Activated CD4-positive, alpha-beta T cell treated with anti-CD3 and anti-CD28 coated beads for 1 hour (primary cell): Measurements from ENCODE around the gene OSBPL6.
"Not testable (repeated sequence)": the region's sequence is repeated elsewhere in the genome, so short reads cannot be mapped to it uniquely, and the experiment has no call there.

Experiments used
- DNase-seq: peaks from one replicate; pipeline ENCODE4 v3.0.0-alpha.2; 2020

OSBPL6 gene

DNA sequence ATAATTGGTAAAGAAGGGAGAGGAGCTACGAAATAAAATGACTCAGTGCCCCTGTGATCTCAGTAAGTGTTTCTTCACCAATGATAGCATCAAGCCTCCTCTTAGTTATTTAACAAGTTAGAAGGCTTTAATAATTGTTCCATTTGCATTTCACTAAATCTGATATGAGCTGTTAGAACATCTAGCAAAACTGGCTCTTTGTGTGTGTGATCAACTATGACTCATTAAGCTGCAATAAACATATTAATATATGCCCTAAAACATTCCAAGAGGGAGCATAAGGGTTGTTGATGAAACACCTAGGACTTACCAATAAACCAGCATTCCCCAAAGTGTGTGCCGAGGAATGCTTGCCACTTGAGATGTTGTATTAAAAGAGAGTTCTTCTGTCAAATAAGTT is 115.2 kb downstream of the OSBPL6 start:
- DNase-seq, result no peak

DNA sequence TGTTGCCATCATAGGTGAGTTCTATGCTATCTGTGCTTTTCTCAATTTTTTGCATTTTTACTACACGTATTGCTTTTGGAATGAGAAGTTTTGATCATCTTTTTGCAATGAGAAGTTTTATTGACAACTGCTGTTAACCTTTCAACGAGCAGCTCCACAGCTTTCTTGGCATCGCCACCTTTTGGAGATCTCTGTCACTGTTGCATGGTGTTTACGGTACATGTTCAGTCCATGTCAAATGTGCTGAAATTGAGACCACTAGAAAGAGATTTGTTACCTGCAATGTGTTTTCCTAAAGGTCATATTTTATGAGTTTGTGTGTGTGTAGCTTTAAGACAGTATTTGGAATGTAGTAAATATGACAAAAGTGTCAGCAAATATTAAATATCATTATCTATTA is 120.8 kb downstream of the OSBPL6 start:
- DNase-seq, result no peak

DNA sequence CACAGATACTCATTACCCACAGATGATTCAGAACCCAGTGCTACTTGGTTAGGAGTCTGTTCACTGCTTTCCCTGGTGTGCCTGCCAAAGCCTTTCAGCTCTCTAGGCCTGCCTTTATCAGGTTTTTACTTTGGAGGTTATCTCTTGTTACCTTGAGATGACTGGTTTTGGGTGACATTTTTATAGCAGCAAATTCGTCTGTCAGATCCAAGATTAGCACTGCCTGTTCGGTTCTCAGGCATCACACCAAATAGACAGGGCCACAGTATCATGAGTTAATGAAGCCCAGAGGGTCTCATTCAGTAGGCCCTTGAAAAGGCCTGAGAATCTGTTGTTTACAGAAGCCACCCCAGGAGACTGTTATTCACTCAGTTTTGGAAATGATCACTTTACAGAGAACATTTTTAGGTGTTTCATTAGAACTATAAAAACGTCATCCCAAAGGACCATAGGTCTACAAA is 121.2 kb downstream of the OSBPL6 start:
- no peak for DNase-seq

DNA sequence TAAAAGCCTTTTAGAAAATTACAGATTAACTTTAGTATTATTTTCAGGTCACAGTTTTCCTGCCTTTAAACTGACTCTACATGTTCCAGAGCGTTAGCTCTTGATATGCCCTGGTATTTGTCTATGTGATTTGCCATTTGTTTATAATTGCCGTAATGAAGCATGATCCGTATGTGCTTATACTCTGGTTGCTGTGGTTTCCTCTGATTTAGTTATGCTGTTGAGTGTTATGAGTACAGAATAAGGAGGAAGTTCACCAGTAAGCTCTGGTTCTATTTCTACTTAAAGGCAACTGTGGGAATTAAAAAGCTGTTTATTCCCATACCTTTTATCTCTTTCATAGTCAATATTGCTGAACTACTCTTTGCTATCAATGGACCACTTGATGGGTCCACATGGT is 123.5 kb downstream of the OSBPL6 start:
- DNase-seq, result no peak

DNA sequence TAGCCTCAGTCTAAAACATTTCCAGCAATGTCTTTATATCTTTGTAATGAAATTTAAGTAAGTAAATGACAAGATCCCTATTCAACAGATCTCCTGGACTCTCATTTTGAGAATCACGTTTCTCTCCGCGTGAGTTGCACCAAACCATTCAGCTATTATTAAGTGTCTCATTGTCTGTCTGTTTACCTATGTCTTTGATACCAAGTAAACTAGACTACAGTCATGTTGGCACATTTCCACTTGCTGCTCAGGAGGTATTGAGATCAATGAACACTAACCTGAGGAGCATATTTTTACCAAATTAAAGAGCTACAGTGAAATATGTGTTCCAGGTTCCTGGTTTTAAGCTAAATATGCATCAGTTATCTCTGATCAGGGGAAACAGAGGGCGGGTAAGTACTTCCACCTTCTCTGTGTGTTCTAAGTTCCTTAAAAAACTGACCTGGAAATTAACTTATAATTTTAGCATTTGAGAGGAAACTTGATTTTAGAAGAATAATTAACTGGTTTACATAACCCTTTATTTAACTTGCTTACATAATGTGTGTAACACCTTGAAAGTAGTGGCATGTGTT is 125.8 kb downstream of the OSBPL6 start:
- DNase-seq, result no peak

DNA sequence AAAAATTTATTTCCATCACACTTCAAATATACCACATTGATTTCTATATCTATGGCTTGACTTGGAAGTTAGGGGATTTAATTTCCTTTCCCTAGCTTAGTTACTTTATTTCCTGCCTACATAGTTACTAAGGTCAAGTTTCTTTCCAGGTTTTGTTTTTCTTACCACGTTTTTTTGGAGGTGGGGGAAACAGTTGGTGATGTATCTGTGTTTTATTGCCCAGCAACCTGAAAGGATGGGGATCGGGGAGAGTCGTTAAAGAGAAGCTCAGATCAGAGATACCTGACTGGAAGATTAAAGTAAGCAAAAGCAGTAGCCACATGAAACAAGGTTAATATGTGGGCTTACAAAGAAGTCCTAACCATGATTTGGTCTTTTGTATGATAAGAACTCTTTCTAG is 127.8 kb downstream of the OSBPL6 start:
- DNase-seq, result no peak

DNA sequence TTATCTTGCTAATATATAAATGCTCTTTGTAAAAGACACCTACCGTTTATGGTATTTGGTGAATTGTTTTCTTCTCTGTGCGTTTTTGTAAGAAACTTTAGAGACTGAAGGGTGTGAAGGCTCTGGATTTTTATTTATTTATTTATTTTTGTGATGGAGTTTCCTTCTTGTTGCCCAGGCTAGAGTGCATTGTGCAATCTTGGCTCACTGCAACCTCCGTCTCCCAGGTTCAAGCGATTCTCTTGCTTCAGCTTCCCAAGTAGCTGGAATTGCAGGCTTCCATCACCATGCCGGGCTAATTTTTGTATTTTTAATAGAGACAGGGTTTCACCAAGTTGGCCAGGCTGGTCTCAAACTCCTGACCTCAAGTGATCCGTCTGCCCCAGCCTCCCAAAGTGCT is 129.0 kb downstream of the OSBPL6 start:
- not testable (repeated sequence) for DNase-seq

DNA sequence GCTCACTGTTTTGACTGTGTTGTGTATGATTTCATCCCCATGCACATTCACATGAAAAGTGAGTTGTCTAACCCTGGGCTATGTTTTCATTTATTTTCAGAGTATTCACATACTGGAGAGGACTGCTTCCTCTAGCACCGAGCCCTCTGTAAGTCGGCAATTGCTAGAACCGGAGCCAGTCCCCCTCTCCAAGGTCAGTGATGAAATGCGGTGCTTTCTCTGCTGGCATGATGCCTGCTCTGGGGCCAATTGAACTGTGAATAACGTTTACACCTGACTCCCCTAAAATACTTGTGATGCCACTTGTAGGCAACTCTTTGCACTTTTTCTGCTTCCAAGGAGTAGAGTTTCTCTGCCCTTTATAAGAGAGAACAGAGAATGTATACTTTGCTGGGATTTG is 129.8 kb downstream of the OSBPL6 start:
- DNase-seq, result no peak

DNA sequence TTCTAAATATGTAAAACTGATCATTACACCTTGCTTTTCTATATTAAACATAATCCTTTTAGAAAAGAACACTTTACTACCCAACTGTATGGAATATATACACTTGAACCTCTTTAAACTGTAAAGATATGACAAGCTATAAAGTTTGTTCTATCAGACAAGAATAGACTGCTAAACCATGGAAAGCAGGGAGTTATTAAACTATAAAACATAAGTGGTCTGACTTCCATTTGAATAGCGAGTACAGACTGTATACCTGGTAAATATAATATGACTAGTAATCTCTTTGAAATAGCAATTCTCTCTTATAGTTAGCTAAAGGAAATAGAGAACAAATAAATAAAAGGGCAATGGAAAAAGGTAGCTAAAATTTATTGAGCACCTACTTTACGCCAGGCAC is 131.0 kb downstream of the OSBPL6 start:
- no peak for DNase-seq

DNA sequence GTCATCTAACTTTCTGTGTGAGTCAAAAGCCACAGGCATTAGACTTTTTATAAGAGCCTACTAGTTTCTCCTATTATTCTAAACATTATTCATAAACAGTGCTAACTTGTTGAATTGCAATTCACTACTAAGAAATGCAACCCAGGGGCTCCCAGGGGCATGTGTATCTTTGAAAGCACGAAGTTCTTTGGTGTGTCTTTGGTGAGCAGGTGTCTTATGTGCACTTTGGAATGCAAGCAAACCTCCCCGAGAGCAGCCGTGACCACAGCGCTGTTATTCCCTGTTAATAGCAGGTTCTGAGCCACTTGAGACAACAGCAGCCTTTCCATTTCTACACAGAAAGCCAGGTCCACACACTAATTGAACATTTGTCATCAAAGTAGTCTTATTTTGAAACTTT is 133.2 kb downstream of the OSBPL6 start:
- no peak for DNase-seq

DNA sequence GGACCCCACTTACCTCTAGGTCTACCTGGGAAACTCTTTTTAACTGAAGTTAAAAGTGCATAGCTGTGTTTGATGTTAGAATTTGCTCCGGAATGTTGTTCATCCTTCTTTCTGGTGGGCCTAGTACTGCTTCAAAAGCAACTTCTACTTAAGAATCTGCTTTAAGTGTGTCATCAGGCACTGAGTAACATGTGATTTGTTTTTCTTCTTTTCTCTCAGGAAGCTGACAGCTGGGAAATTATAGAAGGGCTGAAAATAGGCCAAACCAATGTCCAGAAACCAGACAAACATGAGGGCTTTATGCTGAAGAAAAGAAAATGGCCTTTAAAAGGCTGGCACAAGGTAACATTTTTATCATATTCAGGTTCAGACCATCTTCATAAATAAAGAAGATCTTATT is 133.7 kb downstream of the OSBPL6 start:
- DNase-seq, result no peak

DNA sequence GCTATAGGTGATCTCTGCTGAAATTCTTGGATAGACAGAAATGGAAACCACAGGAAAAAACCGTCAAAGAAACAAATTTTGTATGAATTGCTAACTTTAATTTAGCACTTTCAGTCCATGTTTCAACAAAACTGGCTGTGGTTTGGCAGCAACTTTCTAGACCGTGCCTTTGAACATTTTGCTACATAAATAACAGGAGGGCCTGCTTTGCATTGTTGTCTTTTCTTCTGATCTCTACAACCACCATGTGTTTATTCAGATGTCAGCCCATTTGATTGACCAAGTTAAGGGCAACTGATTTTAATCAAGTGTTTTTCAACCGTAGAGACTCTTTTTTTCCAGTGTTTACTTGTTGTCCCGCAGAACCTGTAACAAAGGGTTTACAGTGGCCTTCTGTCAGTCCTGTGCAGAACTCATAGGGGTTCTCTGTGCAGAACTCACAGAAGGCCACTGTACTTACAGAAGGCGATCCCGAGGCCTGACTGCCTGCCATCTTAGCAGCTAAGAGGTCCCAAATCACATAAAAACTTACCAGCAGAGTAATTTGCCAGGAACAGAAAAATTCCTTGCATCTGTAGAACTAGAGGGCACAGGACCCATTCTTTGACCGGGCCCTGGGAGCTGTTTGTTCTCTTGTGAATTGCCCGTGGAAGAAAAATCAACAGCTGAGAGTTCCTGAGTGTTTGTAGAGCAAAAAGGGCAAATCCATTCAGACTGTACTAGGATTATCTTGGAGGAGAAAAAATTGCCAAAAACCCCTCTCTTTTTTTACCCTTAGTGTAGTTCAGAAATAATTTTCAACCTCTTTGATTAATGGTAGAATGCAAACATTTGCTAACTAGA is 136.1 kb downstream of the OSBPL6 start:
- no peak for DNase-seq

DNA sequence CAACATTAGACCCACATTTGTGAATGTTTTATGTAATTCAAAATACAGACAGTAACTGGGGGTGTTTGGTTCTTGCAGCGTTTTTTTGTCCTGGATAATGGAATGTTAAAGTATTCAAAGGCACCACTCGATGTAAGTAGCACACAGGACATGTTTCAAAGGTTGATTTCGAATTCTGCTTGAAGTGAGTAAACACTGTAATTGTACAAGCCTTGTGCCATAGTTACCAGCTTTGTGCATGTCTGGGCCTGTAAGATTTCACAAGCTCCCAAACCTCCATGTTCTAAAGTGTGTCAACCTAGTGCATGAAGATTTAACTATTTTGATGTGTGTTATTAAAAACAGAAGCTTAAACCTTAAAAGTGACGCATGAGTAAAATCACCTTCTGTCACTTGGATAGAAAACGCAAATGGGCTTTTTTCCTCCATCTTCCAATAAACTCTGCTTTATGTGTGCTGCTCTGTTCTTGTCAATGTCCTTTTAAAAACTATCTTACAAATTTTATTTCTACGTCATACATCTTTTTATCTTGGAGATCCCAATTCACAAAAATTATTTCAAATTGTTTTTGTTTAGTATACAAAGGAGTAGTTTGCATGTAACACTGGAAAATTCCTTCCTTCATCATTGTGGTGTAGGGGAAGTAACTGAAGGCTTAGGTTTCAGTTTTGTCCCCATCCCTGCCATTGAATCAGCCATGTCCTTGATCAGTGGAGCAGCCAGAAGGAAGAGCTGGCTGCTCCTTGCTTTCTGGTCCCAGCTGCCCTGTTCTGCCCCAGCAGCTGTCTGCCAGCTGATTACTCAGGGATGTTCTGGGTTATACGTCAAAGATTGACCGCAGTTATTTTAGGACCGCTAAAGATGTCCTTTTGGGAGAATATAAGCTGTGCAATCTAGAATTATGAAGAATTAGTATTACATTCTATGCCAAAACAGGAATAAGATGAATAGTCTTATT is 137.4 kb downstream of the OSBPL6 start:
- DNase-seq, result no peak

DNA sequence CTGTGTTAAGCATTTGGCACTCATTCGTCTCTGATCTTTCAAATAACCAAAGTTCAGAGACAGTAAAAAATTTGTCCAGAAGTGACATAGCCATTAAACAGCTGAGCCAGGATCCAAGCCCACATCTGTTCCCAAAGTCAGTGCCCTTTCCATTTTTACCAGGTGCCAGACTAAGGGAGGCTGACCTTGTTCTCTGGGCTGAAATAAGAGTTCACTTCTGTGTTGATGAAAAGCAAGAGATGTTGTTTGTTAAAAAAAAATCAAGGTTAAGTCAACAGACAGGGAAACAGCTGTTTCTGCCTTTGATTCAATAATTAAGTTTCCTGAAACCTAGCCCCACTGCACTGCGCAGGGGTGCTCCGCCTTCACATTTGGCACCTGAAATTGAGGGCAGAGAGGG is 139.5 kb downstream of the OSBPL6 start:
- no peak for DNase-seq

DNA sequence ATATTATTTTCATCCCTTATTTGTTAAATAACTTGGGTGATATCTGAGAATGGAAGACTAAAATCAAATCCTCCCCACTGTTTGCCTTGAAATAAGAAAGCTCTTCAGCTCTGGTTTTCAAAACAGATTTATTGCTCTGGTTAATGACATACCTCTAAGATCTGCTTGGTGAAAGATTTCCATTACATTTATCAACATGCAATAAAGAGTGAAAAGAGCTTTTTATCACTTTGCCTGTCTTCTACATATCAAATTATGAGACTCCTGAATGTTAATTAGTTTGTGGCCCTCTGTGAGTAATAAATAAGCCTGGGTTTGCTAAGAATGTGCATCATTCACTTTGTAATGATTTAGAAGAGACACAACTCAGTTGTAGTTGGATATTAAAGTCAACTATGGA is 140.9 kb downstream of the OSBPL6 start:
- no peak for DNase-seq

DNA sequence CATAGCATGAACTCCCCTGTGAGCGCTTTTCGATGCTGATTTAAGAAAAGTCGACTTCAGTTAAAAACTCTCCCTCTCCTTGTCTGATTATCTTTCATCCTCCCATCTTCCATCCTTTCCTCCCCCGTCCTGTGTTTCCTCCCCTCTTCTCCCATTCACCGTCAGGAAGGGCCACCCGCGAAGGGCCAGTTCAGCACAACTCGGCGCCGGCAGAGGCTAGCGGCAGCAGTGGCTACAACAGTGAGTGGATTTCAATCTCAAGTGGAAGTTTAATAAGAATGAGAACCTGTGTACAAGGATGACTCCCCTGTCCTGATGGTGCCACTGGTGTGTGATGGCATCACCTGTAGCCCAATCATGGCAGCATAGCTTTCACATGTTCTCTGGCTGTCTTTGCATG is 149.8 kb downstream of the OSBPL6 start:
- DNase-seq, result no peak

DNA sequence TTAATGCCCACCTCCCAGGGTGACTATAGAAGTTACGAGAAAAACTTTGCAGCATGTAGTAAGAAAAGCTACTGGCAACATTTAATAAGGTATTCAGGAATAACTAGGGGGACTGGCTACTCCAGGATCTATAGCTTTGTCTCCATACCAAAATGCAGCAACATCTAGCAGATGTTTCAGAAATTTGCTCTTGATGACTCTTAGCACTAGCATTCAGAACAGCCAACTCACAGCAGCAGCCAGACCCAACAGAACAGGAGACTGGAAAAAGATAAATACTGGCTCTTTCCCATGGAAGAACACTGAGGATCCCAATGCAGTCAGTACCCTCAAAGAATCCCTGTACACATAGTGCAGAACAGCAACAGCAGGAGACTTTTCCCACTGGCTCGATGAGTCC is 151.6 kb downstream of the OSBPL6 start:
- no peak for DNase-seq

DNA sequence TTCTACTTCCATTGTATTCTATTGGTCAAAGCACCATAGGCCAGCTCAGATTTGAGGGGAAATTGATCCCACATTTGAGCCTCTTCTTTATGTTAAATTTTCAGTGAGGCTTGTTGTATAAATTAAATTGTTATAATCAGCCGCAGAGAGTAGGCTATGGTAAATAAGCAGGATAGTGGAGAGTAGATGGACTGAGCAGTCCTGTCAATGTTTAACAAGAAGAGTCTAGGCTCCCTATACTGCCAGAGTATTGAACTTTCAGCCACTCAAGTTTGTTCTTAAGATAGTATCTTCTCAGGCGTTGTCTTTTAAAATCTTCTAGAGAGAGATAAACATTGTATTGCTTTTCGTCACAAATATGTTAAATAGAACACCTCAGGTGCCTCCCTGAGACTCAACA is 155.7 kb downstream of the OSBPL6 start:
- no peak for DNase-seq

DNA sequence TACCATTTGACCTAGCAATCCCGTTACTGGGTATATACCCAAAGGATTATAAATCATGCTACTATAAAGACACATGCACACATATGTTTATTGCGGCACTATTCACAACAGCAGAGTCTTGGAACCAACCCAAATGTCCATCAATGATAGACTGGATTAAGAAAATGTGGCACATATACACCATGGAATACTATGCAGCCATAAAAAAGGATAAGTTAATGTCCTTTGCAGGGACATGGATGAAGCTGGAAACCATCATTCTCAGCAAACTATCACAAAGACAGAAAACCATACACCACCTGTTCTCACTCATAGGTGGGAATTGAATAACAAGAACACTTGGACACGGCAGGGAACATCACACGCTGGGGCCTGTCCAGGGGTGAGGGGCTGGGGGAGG is 163.4 kb downstream of the OSBPL6 start:
- not testable (repeated sequence) for DNase-seq

DNA sequence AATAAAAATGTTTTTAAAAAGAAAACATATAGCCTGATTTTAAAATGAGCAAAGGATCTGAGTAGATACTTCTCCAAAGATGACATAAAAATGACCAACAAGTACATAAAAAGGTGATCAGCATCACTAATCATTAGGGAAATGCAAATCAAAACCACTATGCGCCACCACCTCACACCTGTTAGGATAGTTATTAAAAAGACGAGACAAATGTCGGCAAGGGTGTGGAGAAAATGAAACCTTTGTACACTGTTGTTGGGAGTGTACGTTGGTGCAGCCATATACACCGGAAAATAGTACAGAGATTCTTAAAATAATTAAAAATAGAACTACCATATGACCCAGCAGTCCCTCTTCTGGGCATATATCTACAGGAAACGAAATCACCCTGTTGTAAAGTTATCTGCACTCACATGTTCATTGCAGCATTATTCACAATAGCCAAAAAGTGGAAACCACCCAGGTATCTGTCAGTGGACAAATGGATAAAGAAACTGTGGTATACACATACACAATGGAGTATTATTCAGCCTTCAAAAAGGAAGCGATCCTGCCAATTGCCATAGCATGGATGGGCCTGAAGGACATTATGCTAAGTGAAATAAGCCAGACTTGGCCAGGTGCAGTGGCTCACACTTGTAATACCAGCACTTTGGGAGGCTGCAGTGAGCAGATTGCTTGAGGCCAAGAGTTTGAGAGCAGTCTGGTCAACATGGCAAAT is 165.0 kb downstream of the OSBPL6 start:
- DNase-seq, result no peak

DNA sequence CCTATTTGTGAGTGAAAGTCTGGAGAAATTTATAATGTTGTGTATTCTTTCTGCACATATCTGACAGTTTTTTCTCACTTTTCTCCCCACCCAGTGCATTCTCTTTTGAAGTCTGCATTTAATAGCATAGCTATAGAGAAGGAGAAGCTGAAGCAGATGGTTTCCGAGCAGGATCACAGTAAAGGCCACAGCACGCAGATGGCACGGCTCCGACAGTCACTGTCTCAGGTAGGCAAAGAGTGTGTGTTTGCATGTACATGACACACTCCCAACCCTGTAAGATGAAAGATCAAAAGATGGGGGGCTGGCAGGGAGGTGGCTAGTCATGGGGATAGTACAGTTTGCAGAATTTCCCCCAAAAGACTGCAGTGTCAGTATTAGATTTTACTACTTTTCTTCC is 167.3 kb downstream of the OSBPL6 start:
- DNase-seq, result no peak

DNA sequence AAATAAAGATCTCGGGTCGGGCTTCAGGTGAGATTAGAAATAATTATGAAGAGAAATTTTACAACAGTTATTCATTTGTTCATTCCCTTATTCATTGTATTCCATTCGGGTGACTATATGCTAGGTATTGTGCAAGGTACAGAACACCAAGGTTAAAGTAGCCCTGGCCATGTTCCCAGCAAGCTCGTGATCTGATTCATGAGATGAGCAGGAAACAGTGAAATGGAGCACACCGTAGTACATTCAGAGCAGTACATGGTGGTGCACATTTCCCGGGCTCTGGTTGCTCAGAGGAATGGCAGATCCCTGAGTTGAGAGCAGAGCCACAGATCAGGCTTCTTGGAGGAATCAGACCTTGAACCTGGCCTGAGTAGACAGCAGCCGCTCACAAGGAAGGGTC is 168.9 kb downstream of the OSBPL6 start:
- no peak for DNase-seq

DNA sequence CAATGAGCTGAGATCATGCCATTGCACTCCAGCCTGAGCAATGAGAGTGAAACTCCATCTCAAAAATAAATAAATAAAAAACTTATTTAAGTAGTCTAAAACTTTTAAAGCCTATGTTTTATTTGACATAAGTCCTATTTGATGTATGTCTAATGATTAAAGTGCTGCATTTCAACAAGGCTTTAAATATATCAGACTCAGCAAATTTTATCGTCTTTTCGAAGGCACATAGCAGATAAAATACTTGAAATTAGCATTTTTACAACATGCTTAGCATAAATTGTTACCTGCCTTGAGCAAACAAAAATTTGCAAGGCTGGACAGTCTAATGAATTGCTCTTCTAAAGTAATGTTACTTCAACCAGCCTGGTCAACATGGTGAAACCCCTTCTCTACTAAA is 170.8 kb downstream of the OSBPL6 start:
- no peak for DNase-seq
